SU-DHL-6 (cell line): ENCODE data around the gene HOXA13.

Experiments
- H2AFZ ChIP-seq: fragments of 200-600 bp; sonication (generic); 2 replicates; pipeline ENCODE4 v1.6.1; 2014; ENCODE audit warnings: low read depth, mild to moderate bottlenecking, moderate library complexity, mixed read lengths, antibody characterized with exemption, low read length; ENCODE audit not compliant: severe bottlenecking
- H3F3A ChIP-seq: fragments of 200-600 bp; shearing (Covaris generic); 2 replicates; pipeline ENCODE4 v1.6.0; 2016; ENCODE audit warnings: antibody characterized with exemption, mild to moderate bottlenecking; ENCODE audit not compliant: insufficient read depth
- H3K27ac ChIP-seq: fragments of 200-600 bp; sonication (generic); 2 replicates; pipeline ENCODE4 v1.5.1; 2016; ENCODE audit warnings: low read depth, mild to moderate bottlenecking, low read length, moderate library complexity, mixed read lengths
- H3K27me3 ChIP-seq: fragments of 200-600 bp; sonication (generic), shearing (Covaris generic); 2 replicates; pipeline ENCODE4 v1.6.0; 2014; ENCODE audit warnings: mild to moderate bottlenecking, low read length
- H3K36me3 ChIP-seq: fragments of 200-600 bp; sonication (generic); 2 replicates; pipeline ENCODE4 v1.6.1; 2014; ENCODE audit warnings: mild to moderate bottlenecking, low read length, mixed read lengths
- H3K4me2 ChIP-seq: fragments of 300-600, 200-600 bp; shearing (Covaris generic), sonication (generic); 2 replicates; pipeline ENCODE4 v1.6.0; 2014; ENCODE audit warnings: low read length, low read depth, mild to moderate bottlenecking; ENCODE audit not compliant: poor library complexity, severe bottlenecking
- H3K4me3 ChIP-seq: fragments of 200-600 bp; sonication (generic); 2 replicates; pipeline ENCODE4 v1.5.1; 2014; ENCODE audit warnings: antibody characterized with exemption, low read length, mild to moderate bottlenecking, mixed read lengths; ENCODE audit not compliant: insufficient read depth, poor library complexity, severe bottlenecking
- H3K79me2 ChIP-seq: fragments of 200-600 bp; sonication (generic); 2 replicates; pipeline ENCODE4 v1.6.1; 2014; ENCODE audit warnings: mild to moderate bottlenecking, low read length, moderate library complexity; ENCODE audit not compliant: insufficient read depth
- H3K9ac ChIP-seq: fragments of 200-600 bp; sonication (generic); 2 replicates; pipeline ENCODE4 v1.7.0; 2014; ENCODE audit warnings: mild to moderate bottlenecking, low read length
- H3K9me2 ChIP-seq: fragments of 200-600 bp; sonication (generic); replicated peaks from 2 replicates; pipeline ENCODE4 v1.6.1; 2014; ENCODE audit warnings: low read length; ENCODE audit not compliant: insufficient read depth
- H3K9me3 ChIP-seq: fragments of 200-600 bp; sonication (generic); 2 replicates; pipeline ENCODE4 v1.6.1; 2014; ENCODE audit warnings: low read length, mixed read lengths; ENCODE audit not compliant: insufficient read depth
- H4K20me1 ChIP-seq: fragments of 200-600 bp; sonication (generic); 2 replicates; pipeline ENCODE4 v1.6.1; 2014; ENCODE audit warnings: low read depth, mild to moderate bottlenecking, antibody characterized with exemption, low read length, moderate library complexity, mixed read lengths
- EZH2phosphoT487 ChIP-seq: fragments of 200-600 bp; sonication (generic), shearing (Covaris generic); conservative IDR thresholded peaks from 2 replicates; pipeline ENCODE4 v1.6.1; 2018; ENCODE audit warnings: mild to moderate bottlenecking, antibody characterized with exemption, low read length, moderate library complexity, mixed read lengths
- TF ChIP-seq, protein P1 (sequence below): fragments of 200-600 bp; sonication (generic); IDR thresholded peaks from one replicate; pipeline ENCODE4 v1.5.1; 2017; ENCODE audit warnings: antibody characterized with exemption, mild to moderate bottlenecking, low read length, moderate library complexity; ENCODE audit not compliant: insufficient read depth, poor library complexity, severe bottlenecking

HOXA13 gene

GRCh38 chr7:27163288-27164044 is 36.4 kb downstream of the HOXA13 start:
- no peak overlapping the region for H2AFZ ChIP-seq
- no peak overlapping the region for H3K27ac ChIP-seq
- H3K27me3 ChIP-seq = no peaks in the 10 kb centered on the region
- H3K4me2 ChIP-seq = no peak overlapping the region
- H3K9me2 ChIP-seq = no peaks in the 10 kb centered on the region
- no peaks in the 10 kb centered on the region for H3K9me3 ChIP-seq
- TF ChIP-seq, protein P1, sequence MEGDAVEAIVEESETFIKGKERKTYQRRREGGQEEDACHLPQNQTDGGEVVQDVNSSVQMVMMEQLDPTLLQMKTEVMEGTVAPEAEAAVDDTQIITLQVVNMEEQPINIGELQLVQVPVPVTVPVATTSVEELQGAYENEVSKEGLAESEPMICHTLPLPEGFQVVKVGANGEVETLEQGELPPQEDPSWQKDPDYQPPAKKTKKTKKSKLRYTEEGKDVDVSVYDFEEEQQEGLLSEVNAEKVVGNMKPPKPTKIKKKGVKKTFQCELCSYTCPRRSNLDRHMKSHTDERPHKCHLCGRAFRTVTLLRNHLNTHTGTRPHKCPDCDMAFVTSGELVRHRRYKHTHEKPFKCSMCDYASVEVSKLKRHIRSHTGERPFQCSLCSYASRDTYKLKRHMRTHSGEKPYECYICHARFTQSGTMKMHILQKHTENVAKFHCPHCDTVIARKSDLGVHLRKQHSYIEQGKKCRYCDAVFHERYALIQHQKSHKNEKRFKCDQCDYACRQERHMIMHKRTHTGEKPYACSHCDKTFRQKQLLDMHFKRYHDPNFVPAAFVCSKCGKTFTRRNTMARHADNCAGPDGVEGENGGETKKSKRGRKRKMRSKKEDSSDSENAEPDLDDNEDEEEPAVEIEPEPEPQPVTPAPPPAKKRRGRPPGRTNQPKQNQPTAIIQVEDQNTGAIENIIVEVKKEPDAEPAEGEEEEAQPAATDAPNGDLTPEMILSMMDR = no peak
- no peak for TF ChIP-seq EZH2phosphoT487
- H3K79me2 ChIP-seq = no peaks in the 10 kb centered on the region
- no peak overlapping the region for H3K9ac ChIP-seq
- H3K4me3 ChIP-seq = no peak overlapping the region
- H3K36me3 ChIP-seq = no peaks in the 10 kb centered on the region
- H3F3A ChIP-seq = peaks cover 15% of the 10 kb centered on the region
- H4K20me1 ChIP-seq = no peaks in the 10 kb centered on the region

- no peaks in the 10 kb centered on the region for H3K79me2 ChIP-seq
- H3K9me3 ChIP-seq = no peaks in the 10 kb centered on the region
- no peaks in the 10 kb centered on the region for H3K9me2 ChIP-seq
- H2AFZ ChIP-seq = no peak overlapping the region
- no peaks in the 10 kb centered on the region for H4K20me1 ChIP-seq
- TF ChIP-seq, protein P1 = no peak
- TF ChIP-seq EZH2phosphoT487 = no peak
- no peak overlapping the region for H3K9ac ChIP-seq
- H3K4me3 ChIP-seq = no peak overlapping the region
- peaks cover 15% of the 10 kb centered on the region for H3F3A ChIP-seq
- no peak overlapping the region for H3K27ac ChIP-seq
- no peaks in the 10 kb centered on the region for H3K27me3 ChIP-seq
- H3K36me3 ChIP-seq = no peaks in the 10 kb centered on the region
- no peak overlapping the region for H3K4me2 ChIP-seq
These were observed 37.2 kb downstream of the HOXA13 start for GRCh38 chr7:27162561-27163287.

DNA sequence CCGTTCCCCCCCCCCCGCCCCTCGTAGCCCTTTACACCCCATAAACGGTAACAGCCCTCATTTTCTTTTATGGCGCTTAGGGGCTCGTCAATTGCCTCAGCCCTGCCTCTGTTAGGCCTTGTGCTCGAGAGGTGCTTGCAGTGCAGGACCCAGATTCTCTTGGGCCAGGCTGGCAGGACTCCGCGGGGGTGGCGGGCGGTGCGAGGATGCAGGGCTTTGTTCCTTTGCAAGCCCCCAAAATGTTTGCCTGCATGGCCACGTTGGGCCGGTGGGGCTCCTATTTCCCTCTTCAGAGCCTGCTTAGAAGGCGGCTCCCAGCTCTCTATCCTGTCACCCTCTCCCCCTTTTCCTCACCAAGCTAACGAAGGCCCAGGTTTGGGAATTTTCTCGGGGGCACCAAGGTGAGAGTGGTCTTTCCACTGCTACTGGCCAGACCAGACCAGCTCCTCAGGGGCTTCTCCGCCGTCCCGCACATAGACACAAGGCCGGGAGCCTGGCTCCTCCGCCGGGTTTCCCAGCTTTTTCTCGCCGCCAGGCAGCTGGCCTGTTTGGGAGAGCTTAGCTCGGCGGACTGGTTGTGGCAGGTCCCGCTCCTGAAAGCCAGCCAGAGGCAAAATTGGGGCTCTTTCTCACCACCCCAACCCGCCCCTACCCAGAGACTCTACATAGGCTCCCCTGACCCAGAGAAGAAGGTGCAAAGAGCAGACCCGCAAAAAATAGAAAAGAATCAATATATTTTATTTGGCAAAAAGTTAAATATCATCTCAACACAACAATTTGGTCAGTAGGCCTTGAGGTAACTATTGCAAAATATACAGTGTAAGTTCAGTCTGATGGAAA is 38.0 kb downstream of the HOXA13 start:
- H2AFZ ChIP-seq = no peak overlapping the region
- no peaks in the 10 kb centered on the region for H3K79me2 ChIP-seq
- no peak overlapping the region for H3K27ac ChIP-seq
- no peaks in the 10 kb centered on the region for H3K9me2 ChIP-seq
- peaks cover 19% of the 10 kb centered on the region for H3F3A ChIP-seq
- H3K4me2 ChIP-seq = no peak overlapping the region
- no peak overlapping the region for H3K9ac ChIP-seq
- H3K9me3 ChIP-seq = no peaks in the 10 kb centered on the region
- no peaks in the 10 kb centered on the region for H4K20me1 ChIP-seq
- H3K36me3 ChIP-seq = no peaks in the 10 kb centered on the region
- H3K27me3 ChIP-seq = no peaks in the 10 kb centered on the region
- H3K4me3 ChIP-seq = no peak overlapping the region
- TF ChIP-seq, protein P1 = no peak
- no peak for TF ChIP-seq EZH2phosphoT487
